Ascending aorta (tissue), 2 donors: Measurements from ENCODE around the gene DHX16. TPM values are rescaled to one million over a fixed set of nuclear protein-coding genes. Genes with fewer than 3 reads are reported as not detected.
A peak's percentile ranks its signal among the peaks of the same experiment; 100 is the strongest.

Experiments
- DNase-seq, 2 donors: peaks; one replicate each; pipeline ENCODE4 v3.0.0-alpha.2; 2019; ENCODE audit warnings: low spot score in 2 of 2
- H3K27ac ChIP-seq, 2 donors: fragments of 200-600 bp; sonication (generic); one replicate each; pipeline ENCODE4 v1.5.1; 2016 to 2017; ENCODE audit warnings: mild to moderate bottlenecking in 1 of 2
- H3K27me3 ChIP-seq: fragments of 200-600 bp; sonication (generic); one replicate; pipeline ENCODE4 v1.5.1; 2017
- H3K36me3 ChIP-seq, 2 donors: fragments of 200-600 bp; sonication (generic); one replicate each; pipeline ENCODE4 v1.5.1; 2016
- H3K4me1 ChIP-seq, 2 donors: fragments of 200-600 bp; sonication (generic); one replicate each; pipeline ENCODE4 v1.5.1; 2016 to 2017; ENCODE audit warnings: mild to moderate bottlenecking in 1 of 2
- H3K4me3 ChIP-seq, 2 donors: fragments of 200-600 bp; sonication (generic); one replicate each; pipeline ENCODE4 v1.5.1; 2016 to 2017; ENCODE audit warnings: mild to moderate bottlenecking in 1 of 2
- H3K9me3 ChIP-seq, 2 donors: fragments of 200-600 bp; sonication (generic); one replicate each; pipeline ENCODE4 v1.5.1; 2016
- CTCF ChIP-seq, 3 experiments: fragments of 200-600 bp in 2 of 3; fragments of 450-650 bp in 1 of 3; sonication (generic) in 2 of 3; IDR thresholded peaks; one replicate each; pipeline ENCODE4 v1.5.1; 2016 to 2019; ENCODE audit warnings: antibody characterized with exemption in 3 of 3, mild to moderate bottlenecking in 1 of 3, moderate library complexity in 1 of 3
- intact Hi-C: fragments of 100-400 bp; cut with DNase I; formaldehyde crosslinking; loops from one replicate; pipeline ENCODE4 v1.15.1; 2023
- total RNA-seq: library from RNA; depleted of rRNA; stranded (reverse); fragments of >200 nt; gene quantifications from one replicate; pipeline ENCODE4 v1.1.0, GENCODE V29; 2016

DHX16 gene
- total RNA-seq, 1 donor from 2014 or later = 39.2 TPM

GRCh38 chr6:30625511-30625910 is 47.3 kb downstream of the DHX16 start:
- H3K4me1 ChIP-seq = peaks cover 0 to 8% of the 10 kb centered on the region in 2 donors
- H3K36me3 ChIP-seq = peaks cover 36 to 72% of the 10 kb centered on the region in 2 donors
- no peak for DNase-seq
- no peaks in the 10 kb centered on the region for H3K27me3 ChIP-seq
- intact Hi-C loops = no loop called here
- H3K27ac ChIP-seq = no peak overlapping the region
- H3K4me3 ChIP-seq = no peak overlapping the region
- H3K9me3 ChIP-seq = no peaks in the 10 kb centered on the region
- TF ChIP-seq CTCF (IDR thresholded peaks at IDR 0.05) = no peak

GRCh38 chr6:30619561-30619960 is 53.2 kb downstream of the DHX16 start:
- H3K27ac ChIP-seq = no peak overlapping the region
- intact Hi-C loops = loop anchor here (5.0 to 10.0 kb wide), 4 partner anchors 123 to 1003 kb away; partner anchors contain the start of genes ATP6V1G2, DDX39B, FLOT1 and IER3
- TF ChIP-seq CTCF (IDR thresholded peaks at IDR 0.05) = no peak

GRCh38 chr6:30618270-30618797 is 54.5 kb downstream of the DHX16 start:
- peaks cover 43 to 51% of the 10 kb centered on the region in 2 donors for H3K36me3 ChIP-seq
- peaks cover 16 to 23% of the 10 kb centered on the region in 2 donors for H3K4me1 ChIP-seq
- no peaks in the 10 kb centered on the region for H3K9me3 ChIP-seq
- intact Hi-C loops = loop anchor here (5.0 to 10.0 kb wide), 4 partner anchors 124 to 1004 kb away; partner anchors contain the start of genes ATP6V1G2, DDX39B, FLOT1 and IER3
- H3K27ac ChIP-seq = peak overlapping the region; percentile 86 to 96
- TF ChIP-seq CTCF (IDR thresholded peaks at IDR 0.05) = no peak
- peak overlapping the region; percentile 68 to 77 for H3K4me3 ChIP-seq
- no peaks in the 10 kb centered on the region for H3K27me3 ChIP-seq
- no peak for DNase-seq

More at GRCh38 chr6:30619561-30619960, 53.2 kb downstream of the DHX16 start:
- Histone ChIP-seq H3K9me3 (no peaks in the 10 kb centered on the region), H3K36me3 (peaks cover 44 to 63% of the 10 kb centered on the region in 2 donors), H3K4me1 (peaks cover 8 to 14% of the 10 kb centered on the region in 2 donors), H3K27me3 (no peaks in the 10 kb centered on the region), H3K4me3 (no peak overlapping the region)
- no peak for DNase-seq

- Histone ChIP-seq H3K27me3 (no peaks in the 10 kb centered on the region), H3K9me3 (no peaks in the 10 kb centered on the region), H3K27ac (peak within 1 kb of the TSS; percentile 95 to 96), H3K4me1 (peaks cover 16 to 26% of the 10 kb centered on the region in 2 donors), H3K36me3 (peaks cover 37 to 45% of the 10 kb centered on the region in 2 donors), H3K4me3 (peak within 1 kb of the TSS; percentile 77 to 94)
- peak; percentile 89 to 99 for DNase-seq
- intact Hi-C loops = loop anchor here (1.0 to 10.0 kb wide), 7 partner anchors 61 to 1005 kb away; partner anchors contain the start of genes ATP6V1G2, DDX39B, FLOT1 and GNL1
- no peak for TF ChIP-seq CTCF (IDR thresholded peaks at IDR 0.05)
Observed at GRCh38 chr6:30617565-30618269, 55.1 kb downstream of the DHX16 start, which contains the start of gene MRPS18B. TSS of gene MRPS18B (plus strand) at chr6:30617840. CDS start at chr6:30617866, 26 bp downstream.

- intact Hi-C loops = loop anchor here (1.0 to 10.0 kb wide), 7 partner anchors 60 to 1005 kb away; partner anchors contain the start of genes ATP6V1G2, DDX39B, FLOT1 and GNL1
- H3K27ac ChIP-seq = peak within 1 kb of the TSS; percentile 95 to 96
- TF ChIP-seq CTCF (IDR thresholded peaks at IDR 0.05) = no peak
- no peaks in the 10 kb centered on the region for H3K27me3 ChIP-seq
- peak within 1 kb of the TSS; percentile 77 to 94 for H3K4me3 ChIP-seq
- H3K4me1 ChIP-seq = peaks cover 16 to 32% of the 10 kb centered on the region in 2 donors
- H3K36me3 ChIP-seq = peaks cover 30 to 37% of the 10 kb centered on the region in 2 donors
- DNase-seq = peak; percentile 97 to 100
- no peaks in the 10 kb centered on the region for H3K9me3 ChIP-seq
Observed at GRCh38 chr6:30616811-30617564, 55.8 kb downstream of the DHX16 start, which contains the start of gene PPP1R10. TSS of gene PPP1R10 (minus strand) at chr6:30617243. CDS start at chr6:30609944, 7,299 bp downstream.
